Activated CD8-positive, alpha-beta memory T cell treated with anti-CD3 and anti-CD28 coated beads, Interleukin-2, amount 50 U/mL, for 24 hours (primary cell): ENCODE data around the gene LRRC7.

Source experiments
- DNase-seq: peaks from one replicate; pipeline ENCODE4 v3.0.0-alpha.2; 2020; ENCODE audit errors: extremely low read depth

The LRRC7 gene

DNA sequence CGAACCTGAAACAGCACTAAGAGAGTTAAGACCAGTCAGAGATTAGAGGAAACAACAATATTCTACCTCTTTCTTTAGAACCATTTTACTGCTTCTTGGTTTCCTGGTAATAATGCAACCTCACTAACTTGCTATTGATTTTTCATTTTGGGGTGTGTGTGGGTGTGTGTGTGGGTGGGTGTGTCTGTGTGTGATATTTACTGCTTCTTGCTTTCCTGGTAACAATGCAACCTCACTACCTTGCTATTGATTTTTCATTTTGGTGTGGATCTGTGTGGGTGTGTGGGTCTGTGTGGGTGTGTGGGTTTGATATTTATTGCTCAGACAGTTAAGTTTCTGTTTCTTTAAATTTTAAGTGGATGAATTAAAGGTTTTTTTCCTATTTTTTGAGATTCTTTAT lies 208.8 kb downstream of the LRRC7 start:
- DNase-seq = no peak

DNA sequence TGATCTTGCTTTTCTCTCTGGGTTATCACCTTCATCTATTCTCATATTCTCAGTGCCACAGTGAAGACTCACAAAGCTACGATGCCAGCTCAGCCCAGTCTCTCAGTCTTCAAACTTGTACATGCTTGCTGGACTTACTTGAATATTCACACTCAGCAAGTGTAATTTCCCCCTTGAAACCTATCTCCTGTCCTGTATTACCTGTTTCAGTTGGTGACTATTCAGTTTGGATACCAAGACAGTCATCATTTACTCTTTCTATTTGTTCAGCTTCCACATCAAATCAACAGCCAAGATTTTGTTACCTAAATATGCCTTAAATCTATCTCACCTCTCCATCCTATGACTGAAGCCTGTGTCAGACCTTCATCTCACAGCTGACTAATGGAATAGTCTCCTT lies 209.7 kb downstream of the LRRC7 start:
- no peak for DNase-seq

DNA sequence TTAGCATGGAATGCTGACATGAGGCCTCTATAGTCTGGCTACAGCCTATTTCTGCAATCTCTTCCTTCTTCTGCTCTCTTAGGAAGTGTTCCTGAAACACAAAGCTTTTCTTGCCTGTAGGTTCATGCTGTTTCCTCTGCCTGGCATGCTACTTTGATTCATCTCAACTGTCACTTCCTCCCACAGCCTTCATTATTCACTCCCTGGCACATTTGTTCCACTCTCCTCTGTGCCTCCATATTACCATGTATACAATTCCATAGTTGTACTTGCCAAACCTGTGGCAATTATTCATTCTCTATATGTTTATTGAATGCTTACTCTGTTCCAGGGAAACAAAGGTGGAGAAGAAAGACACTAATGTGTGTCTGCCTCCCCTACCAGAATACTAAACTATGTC lies 210.2 kb downstream of the LRRC7 start:
- DNase-seq = no peak

DNA sequence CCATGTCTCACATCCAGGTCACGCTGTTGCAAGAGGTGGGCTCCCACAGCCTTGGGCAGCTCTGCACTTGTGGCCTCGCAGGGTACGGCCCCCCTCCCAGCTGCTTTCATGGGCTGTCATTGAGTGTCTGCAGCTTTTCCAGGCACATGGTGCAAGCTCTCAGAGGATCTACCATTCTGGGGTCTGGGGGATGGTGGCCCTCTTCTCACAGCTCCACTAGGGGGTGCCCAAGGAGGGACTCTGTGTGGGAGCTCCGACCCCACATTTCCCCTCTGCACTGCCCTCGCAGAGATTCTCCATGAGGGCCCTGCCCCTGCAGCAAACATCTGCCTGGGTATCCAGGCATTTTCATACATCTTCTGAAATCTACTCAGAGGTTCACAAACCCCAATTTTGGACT lies 219.4 kb downstream of the LRRC7 start:
- no peak for DNase-seq

DNA sequence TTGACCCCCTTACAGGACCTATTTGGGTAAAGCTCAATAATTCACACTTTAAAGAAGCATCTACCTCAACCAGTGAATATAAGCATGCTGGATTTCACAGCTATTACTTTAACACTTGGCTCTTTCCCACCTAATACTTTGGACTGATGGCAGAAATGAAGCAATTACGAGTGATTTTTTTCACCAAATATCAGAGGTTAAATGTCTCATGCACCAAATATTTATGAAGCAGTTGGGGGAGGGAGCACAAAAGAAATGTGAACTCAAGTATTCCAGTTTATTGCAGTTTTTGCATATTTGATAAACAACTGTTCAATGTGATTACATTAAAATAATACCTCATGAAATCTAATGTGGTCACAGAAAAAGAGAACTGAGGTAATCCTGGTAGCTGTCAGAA lies 223.6 kb downstream of the LRRC7 start:
- DNase-seq = no peak

DNA sequence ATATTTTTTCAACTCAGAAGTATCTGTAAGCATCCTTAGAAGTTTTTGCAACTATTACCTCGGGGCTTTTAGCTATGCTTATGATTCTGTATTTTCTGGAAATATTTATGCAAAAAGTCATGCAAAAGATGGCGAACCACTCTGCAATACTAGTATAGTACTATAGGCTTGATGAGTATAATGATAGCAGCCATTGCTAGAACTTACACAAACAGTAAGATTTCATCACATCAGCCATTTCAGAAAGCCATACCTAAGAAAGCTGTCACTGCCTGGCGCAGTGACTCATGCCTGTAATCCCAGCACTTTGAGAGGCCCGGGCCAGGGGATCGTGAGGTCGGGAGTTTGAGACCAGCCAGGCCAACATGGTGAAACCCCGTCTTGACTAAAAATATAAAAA lies 227.1 kb downstream of the LRRC7 start:
- no peak for DNase-seq

DNA sequence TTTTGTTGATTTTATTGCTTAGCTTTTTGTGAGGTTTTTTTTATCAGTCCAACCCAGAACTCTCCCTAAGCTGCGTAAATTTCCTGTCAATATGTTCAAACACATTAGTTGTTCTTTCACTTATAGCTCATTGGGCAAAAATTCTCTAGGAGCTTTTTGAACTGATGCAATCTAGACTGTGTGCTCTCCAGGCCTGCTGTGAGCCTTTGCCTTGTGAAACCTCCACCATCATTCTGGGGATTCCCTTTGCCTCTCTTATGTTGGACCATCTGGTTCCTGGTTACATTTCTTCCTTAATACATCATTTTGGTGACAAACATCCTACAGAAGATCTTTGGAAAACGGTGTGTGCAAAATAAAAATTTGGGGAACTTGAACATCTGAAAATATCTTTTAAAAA lies 247.2 kb downstream of the LRRC7 start:
- no peak for DNase-seq

DNA sequence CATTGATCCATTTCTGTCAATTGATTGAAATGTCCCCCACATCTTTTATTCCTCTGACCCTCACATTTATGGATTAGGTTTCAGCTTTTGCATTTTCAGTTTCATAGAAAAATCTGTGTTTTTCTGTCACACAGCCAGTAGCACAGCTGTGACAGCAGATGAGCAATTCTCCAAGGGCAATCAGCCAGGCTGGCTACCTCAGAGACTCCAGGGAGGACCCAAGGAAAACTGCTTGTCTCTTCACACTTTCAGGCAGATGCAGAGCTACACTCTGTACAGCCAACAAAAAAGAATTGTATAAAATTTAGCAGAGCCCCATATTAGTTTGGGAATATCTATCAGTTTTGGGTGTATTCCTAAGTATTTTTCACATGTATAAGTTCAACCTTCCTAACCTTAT lies 257.2 kb downstream of the LRRC7 start:
- no peak for DNase-seq

DNA sequence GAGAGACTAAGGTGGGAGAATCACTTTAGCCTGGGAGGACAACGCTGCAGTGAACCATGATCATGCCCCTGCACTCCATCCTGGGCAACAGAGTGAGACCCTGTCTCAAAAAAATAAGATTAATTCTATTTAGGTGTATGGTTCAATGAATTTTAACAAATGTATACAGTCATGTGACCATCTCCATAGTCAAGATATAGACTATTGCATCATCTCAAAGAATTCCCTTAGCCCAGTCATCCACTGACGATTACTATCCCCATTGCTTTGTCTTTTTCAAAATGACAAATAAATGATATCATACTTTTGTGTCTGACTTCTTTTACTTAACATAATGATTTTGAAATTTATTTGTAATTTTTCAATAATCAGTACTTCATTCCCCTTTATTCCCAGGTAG lies 260.0 kb downstream of the LRRC7 start:
- no peak for DNase-seq

DNA sequence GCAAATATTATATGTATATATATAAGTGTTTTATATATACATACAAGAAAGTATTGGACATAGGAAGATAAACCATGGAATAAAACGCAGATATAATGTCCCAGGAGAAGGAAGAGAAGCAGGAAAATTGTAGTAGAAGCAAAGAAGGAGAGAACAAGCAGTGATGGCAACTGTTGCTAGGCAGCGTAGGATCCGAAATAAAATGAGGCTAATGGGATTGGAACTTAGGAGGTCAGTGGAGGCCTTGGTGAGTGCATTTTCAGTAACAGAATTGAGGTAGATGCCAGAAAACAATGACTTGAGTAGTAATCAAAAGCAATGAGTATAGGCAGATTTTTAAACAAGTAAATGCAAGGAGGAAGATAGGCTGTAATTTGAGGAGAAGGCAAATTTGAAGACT lies 265.8 kb downstream of the LRRC7 start:
- DNase-seq = no peak

DNA sequence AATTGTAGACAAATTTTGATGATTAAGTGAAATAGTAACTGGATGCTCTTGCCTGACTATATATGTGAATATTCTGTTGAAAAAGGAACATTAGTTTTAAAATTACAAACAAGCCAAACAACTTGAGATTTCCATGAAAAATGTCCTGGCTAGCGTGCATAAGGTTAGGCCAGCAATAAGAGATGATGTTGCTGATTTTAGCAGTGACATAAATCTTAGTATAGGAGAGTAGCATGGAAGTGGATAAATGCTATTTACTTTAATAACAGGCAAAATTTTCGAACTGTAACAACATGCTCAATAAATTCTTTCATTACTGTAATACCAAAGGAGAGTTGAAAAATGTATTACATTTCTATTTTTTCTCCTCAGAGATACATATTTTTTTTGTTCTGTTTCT lies 266.6 kb downstream of the LRRC7 start:
- DNase-seq = no peak

DNA sequence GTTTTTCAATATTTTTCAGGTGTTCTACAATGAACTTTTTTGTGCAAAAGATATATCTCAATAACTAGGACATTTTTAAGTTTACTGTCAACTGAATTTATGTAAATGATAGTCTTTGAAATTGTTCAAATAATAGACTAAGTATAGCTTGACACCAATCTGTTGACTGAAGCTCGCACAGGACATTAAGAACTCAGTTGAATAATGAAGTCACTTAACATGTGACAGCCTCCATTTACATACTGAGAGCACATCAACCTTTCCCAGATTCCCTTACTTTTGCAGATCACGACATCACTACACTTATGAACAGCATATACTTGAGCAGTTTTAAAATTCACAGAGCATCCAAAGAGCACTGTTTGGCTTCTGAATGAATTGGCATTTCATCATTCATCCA lies 268.2 kb downstream of the LRRC7 start:
- no peak for DNase-seq

DNA sequence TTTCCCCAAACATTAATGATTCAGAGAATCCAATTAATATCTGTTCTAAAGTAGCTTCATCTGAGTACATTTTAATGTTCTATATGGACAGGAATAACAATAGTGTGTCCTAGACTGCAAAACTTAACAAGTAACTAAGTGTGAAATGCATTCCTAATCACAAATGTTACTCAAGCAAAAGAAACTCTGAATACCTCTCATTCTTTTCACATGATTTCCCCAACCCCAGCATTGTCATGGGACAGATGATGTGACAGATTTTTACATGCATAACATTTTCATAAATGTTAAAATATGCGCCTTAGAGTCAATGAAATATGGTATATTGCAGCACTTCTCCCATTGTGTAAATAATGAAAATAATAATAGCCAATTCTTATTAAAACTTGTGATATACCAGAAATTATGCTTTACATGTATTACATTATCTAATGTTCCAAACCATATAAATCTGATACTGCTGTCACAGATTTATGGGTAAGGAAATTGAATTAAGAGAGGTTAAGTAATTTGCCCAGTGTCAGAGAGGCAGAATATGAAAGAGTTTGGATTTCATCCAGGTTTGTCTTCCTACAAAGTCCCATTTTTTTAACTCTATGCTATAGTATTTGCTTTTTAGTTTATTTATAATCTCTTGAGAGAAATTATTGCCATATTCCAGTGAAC lies 269.4 kb downstream of the LRRC7 start:
- DNase-seq = no peak

DNA sequence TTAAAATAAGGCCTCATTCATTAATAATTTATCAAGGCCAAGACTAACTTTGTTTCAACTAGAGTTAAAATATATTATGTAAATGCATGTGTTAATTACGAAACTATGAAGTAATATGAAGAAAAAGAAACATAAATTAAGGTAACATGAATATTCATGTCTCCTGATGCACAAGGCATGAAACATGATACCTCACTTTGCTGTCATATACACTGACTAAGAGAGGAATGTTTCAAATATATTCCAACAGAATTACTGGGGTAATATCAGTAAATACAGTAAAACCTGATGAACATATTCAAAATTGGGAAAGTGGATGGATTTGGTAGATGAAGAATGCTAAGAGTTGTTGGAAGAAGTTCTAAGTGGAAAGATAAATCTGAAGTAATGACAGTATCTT lies 274.6 kb downstream of the LRRC7 start:
- DNase-seq = no peak

DNA sequence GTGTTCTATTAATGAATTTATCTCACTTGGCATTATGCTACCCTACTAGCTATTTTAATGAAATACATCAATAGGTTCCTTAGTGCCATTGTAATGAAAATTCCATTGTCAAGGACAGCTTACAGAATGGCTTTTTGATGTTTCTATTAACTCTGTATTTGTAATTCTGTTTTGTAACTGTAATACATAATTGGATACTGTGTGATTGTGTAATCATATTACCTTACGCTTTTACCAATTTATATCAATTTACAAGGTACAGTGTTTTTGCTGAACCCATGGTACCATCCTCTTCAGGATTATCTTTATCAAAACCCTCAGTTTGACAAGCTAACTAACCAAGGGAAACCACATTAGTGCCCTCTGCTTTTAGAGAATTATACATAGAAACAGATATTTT lies 277.9 kb downstream of the LRRC7 start:
- DNase-seq = no peak

DNA sequence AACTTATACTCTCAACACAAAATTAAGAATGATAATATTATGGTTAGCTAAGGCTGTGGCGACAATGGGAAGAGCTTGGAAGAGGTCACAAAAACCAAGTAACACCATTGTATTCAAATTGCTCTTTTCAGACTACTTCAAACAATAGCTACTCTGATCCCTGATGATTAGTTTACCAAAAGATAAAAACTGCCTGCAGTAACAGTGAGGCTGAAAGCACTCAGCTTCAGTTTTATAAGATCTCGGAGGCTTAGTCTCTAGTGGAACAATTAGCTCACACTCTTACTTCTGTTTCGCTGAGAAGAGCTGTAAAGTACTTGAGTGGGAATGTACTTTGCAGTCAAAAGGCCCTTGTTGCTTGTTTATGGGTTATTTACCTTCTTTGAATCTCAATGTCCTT lies 278.5 kb downstream of the LRRC7 start:
- no peak for DNase-seq

DNA sequence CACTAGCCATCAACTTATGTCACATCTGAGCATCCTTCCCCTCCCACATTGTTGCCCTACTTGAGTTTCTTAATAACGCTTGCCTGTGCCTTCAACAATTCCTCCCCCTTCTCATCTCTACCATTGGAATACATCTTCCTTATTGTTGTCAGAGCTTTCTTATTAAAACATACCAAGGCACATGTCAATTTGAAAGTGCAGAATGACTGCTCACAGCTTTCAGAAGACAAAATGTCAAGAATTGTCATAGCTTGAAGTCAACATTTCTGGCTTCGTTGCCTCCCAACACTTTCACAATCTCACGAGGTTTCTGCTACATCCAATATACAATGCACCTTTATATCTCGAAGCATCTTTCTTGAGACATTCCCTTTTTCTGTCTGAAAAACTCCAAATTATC lies 279.9 kb downstream of the LRRC7 start:
- DNase-seq = no peak

DNA sequence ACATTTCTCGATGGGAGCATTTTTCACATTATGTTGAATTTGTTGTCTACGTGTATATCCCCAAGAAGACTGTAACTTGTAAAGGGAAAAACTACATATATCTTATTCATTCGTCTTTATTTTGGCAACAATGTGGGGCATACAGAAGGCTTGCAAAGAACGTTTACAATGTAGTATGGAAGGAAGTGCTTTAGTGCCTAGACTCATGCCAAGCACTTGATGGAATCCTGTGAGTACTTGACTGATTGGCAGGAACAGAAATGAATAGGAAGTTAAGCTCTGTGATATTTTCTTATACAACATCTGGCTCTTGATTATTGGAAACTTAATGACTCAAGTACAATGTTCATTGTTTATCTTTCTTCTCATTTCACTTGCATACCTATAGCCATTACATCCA lies 284.4 kb downstream of the LRRC7 start:
- DNase-seq = no peak

DNA sequence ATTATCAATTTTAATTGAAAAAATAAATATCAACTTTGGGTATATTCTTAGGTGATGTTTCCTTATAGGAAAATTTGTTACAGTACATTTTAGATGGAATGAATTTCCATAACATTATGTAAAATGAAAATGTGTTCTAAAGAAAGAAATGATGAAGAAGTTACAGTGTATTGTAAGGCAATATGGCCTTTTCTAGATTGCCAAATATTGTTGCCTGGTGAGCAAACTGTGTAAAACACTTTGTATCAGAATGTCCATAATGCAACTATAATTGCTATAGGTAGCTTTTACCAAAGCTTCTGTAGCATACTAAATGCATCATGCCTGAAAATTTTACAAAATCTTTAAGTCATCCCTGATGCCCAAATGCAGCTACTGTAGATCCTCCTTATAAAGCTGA lies 285.0 kb downstream of the LRRC7 start:
- no peak for DNase-seq

DNA sequence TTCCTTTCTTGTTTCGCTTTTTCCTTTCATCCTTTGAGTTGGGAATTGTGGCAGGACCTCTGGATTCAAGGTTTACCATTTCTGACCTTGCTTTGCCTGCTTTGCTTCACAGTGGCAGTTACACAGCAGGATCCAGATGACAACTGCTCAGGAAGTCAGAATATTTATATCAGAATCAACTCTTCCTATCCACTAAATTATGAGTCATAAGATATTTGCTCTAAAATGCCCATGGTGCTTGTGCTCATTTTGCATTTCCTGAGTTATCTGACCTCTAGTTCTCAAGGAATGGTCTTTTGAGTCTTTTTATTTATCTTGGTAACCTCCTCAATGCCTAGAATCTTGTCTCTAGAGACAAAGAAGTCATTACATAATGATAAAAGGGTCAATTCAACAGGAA lies 290.8 kb downstream of the LRRC7 start:
- no peak for DNase-seq

DNA sequence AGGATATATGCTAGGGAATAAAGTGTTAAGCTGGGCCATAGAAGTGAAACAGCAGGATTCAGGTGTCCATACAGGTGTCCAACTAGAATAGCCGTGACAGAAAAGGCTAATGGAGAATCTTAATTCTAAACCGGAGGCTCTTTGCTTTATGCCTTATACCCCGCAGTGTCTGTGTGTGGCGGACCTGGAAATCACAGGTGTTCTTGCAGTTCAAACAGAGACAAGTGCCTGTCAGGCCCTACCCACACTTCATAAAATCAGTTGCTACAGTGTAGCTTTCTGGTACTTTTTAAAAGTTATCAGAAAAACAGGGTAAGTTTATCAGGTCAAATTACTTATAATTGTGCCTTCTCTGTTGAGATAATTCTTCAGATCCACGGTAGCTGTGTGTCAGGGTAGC lies 293.9 kb downstream of the LRRC7 start:
- no peak for DNase-seq

DNA sequence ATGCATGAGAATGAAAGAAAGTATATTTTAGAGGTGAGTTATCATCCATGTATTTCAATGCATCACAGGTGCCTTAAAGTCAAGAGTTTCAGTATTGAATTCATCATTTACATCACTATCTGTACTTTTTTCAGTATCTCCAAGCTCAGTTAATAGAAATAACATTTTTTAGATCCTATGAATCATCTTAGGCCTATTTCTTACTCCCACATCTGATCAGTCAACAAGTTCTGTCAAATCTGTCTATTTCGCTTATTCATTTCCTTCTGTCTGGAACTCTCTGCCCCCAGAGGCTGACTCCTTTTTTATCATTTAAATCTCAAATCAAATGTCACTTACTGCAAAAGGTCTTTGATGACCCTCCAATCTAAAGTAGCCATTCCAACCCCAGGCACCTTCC lies 295.2 kb downstream of the LRRC7 start:
- no peak for DNase-seq

DNA sequence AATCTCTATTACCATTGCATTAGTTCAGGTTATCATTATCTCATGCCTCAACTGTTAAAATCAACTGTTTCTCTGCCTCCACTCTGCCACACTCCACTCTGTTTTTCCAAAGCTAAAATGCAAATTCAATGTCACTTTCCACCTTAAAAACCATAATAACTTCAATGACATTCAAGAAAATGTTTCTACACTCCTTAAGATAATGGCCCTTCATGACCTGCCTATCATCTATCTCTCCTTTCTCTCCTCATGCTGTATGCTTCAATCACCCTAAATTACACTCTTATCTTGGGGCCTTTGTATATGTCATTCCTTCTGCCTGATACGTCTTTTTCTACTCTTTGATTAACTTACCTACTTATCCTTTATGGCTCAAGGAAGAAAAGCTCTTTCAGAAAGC lies 296.0 kb downstream of the LRRC7 start:
- DNase-seq = no peak

DNA sequence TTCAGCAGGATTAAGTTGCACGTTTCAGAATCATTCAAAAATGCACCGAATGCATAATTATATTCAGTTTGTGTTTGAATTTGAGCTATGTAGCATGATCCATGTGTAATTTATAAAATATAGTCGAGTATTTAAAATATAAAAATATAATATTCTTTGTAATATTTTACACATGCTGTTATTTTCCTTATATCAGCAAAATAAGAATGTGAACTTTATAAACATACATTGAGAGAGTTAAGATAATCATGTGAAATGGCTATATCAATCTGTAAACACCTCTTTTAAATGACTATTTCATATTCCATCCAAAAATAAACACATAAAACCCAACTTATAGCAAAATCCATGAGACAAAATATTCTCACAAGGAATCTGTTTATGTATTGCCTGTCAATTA lies 303.7 kb downstream of the LRRC7 start:
- no peak for DNase-seq

DNA sequence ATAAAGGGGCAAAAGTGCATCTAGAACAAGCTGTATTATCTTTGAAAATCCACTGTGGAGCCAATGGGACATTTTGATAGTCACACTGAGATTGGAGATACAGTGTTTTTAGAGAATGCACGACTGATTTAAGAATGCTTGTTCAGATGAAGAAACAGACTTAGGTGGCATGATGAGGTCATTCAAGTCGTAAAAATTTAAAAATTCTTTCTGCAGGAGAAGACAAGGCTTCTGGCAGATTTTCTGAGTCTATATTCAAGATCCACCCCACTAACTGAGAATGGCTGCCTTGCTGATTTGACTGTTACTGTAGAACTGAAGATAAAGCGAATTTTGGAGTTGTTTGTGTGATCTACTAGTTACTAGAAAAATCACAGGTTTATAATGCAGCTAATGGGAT lies 310.6 kb downstream of the LRRC7 start:
- DNase-seq = no peak
